AG08396 (cell line): ENCODE measurements around the gene AP5B1.

ENCODE experiments used
- DNase-seq: peaks from one replicate; pipeline ENCODE4 v3.0.0; 2012; ENCODE audit warnings: low spot score, mixed read lengths

The AP5B1 gene

GRCh38 chr11:65801153-65801987 lies 20.6 kb upstream of the AP5B1 start:
- DNase-seq, result no peak

GRCh38 chr11:65798882-65799281 lies 18.1 kb upstream of the AP5B1 start:
- DNase-seq, result no peak

- no peak for DNase-seq
Observed at GRCh38 chr11:65797711-65798110, 16.9 kb upstream of the AP5B1 start.

- DNase-seq, result no peak
Observed at GRCh38 chr11:65796726-65797601, 16.2 kb upstream of the AP5B1 start.

- no peak for DNase-seq
Observed at GRCh38 chr11:65794570-65795510, 14.1 kb upstream of the AP5B1 start.

GRCh38 chr11:65793625-65794400 lies 13.0 kb upstream of the AP5B1 start:
- no peak for DNase-seq

- no peak for DNase-seq
Observed at GRCh38 chr11:65793144-65793581, 12.4 kb upstream of the AP5B1 start.

GRCh38 chr11:65792456-65792855 lies 11.7 kb upstream of the AP5B1 start:
- no peak for DNase-seq

GRCh38 chr11:65791719-65792213 lies 11.0 kb upstream of the AP5B1 start:
- no peak for DNase-seq

- no peak for DNase-seq
Observed at GRCh38 chr11:65790902-65791650, 10.3 kb upstream of the AP5B1 start.

- DNase-seq, result no peak
Observed at GRCh38 chr11:65790104-65790901, 9.5 kb upstream of the AP5B1 start.

- no peak for DNase-seq
Observed at GRCh38 chr11:65789230-65790103, 8.7 kb upstream of the AP5B1 start.

- no peak for DNase-seq
Observed at GRCh38 chr11:65788821-65789220, 8.0 kb upstream of the AP5B1 start.

- DNase-seq, result no peak
Observed at GRCh38 chr11:65787649-65788622, 7.2 kb upstream of the AP5B1 start.

- no peak for DNase-seq
Observed at GRCh38 chr11:65786786-65787636, 6.2 kb upstream of the AP5B1 start, which contains the start of gene OVOL1. OVOL1 (plus strand) TSS chr11:65787063; CDS start chr11:65787374, 311 bp downstream.
